Measurements from ENCODE around the gene AP5Z1.

Gene AP5Z1

GRCh38 chr7:4745971-4746919 lies 29.2 kb upstream of the AP5Z1 start:
- DNase-seq (ENCODE audit: low read depth) = no peak

DNA sequence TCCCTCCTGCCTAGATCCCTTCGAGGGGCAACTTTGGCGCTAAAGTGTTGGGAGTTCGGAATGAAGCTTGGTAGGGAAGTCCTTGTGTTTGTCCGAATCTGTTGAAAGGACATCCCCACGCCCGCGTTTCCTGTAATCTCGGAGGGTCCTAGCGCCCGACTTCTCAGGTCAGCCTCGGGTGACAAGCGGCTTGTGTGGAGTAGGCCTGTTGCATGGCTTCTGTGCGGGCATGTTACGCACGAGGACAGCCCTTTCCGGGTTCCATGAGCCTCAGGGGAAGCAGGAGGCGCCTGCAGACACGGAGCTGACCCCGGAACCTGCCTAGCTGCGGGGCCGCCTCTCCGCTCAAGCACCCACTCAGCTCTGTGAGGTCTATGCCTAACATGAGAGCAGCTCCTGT lies 28.4 kb upstream of the AP5Z1 start:
- DNase-seq (ENCODE audit: low read depth) = no peak

- no peak for DNase-seq (ENCODE audit: low read depth)
These were observed 27.7 kb upstream of the AP5Z1 start for GRCh38 chr7:4747746-4748145.

DNA sequence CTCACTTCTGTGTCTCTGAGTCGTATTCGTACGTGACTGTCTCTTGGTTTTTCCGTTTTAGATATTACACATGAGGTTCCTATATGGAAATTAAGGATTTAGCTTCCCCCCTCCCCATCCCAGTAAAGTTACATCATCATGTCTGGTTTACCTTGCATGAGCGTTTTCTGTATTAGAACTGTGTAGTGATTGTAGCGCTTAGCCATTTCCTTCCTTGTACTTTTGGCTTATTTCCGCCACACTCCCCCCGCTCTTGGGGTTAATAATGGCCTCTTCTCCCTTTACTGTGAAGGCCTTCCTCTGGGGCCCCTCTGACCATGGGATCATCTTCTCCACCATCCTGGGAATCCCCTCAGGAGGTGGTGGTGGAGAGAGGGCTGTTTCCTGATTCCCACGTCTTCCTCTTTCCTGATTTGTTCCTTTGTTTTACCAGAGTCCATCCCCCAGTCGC lies 27.2 kb upstream of the AP5Z1 start:
- DNase-seq (ENCODE audit: low read depth) = no peak

DNA sequence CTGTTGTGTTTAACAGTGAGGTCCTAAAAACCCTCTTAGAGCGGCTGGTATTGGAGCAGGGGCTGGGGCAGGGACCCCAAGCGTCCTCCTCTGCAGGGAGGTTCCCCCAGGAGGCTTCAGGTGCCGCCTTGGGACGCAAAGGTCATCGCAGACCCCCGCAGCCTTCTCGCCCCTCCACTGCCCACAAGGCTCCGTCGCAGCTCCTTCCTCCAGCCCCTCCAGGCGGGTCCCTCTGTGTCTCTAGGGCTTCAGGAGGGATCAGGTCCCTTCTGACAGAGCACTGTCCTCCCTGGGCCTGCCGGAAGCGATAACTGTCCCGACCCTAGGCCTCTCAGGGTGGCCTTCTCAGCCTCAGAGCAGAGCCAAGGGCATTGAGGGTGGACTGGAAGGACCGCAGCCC lies 26.1 kb upstream of the AP5Z1 start:
- no peak for DNase-seq (ENCODE audit: low read depth)

- no peak for DNase-seq (ENCODE audit: low read depth)
These were observed 25.6 kb upstream of the AP5Z1 start for GRCh38 chr7:4749798-4750197.

GRCh38 chr7:4751398-4751947 lies 23.9 kb upstream of the AP5Z1 start:
- DNase-seq (ENCODE audit: low read depth) = no peak

GRCh38 chr7:4753598-4754432 lies 21.6 kb upstream of the AP5Z1 start:
- peak; percentile 80 for DNase-seq (ENCODE audit: low read depth)

GRCh38 chr7:4754433-4755010 lies 20.9 kb upstream of the AP5Z1 start:
- no peak for DNase-seq (ENCODE audit: low read depth)

DNA sequence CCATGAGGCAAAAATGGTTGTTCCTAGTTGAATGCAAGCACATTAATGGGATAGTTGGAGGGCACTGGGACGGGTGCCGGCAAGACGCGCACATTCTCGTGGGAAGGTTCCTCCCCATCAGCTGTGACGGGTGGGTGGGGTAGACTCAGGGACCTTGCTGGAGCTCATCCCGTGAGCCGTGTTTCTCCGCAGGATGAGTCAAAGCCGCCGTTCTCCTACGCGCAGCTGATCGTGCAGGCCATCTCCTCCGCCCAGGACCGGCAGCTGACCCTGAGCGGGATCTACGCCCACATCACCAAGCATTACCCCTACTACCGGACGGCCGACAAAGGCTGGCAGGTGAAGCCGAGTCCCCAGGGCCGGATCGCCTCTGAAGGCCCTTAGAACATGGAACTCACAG lies 20.4 kb upstream of the AP5Z1 start:
- no peak for DNase-seq (ENCODE audit: low read depth)

DNA sequence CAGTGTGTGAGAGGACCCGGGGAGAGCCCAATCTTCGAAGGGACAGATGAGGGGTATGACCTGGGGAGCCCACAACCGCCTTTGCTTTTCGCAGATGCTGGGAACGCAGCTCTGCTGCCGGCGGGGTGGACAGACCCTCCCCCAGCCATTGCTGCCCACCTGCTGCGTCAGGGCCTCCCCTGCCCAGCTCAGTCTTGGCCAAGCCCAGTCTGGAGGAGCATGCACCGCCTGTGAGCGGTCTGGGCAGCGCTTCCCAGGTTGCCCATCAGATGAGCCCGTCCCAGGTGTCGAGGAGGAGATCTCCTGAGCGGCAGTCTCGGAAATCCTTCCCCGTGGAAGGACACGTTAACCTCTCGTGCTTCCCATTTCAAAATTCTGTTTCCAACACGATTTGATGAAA lies 17.3 kb upstream of the AP5Z1 start:
- no peak for DNase-seq (ENCODE audit: low read depth)

DNA sequence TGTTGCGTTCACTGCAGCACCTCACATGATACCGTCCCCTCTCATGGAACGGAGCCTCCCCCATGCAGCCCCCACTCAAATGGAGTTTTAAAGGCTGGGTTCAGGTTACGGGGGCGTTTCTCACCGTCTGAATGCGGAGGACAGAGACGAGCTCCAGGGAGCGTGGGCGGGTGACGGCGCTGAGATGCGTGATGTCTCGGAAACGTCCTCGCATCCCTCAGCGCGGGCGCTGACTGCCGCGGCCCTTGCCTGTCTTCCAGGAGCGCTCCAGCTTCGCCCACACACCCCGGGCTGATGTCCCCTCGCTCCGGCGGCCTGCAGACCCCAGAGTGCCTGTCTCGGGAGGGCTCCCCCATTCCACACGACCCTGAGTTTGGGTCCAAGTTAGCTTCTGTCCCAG lies 16.6 kb upstream of the AP5Z1 start:
- no peak for DNase-seq (ENCODE audit: low read depth)

DNA sequence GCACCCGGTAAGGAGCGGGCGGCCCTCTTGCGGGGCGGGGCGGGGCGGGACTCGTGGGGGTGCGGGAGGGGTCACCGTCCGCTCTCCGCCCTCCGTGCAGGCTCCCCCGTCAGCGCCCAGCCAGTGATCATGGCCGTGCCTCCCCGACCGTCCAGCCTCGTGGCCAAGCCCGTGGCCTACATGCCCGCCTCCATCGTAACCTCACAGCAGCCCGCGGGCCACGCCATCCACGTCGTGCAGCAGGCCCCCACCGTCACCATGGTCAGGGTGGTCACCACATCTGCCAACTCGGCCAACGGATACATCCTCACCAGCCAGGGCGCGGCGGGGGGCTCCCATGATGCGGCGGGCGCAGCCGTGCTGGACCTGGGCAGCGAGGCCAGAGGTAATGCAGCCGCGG lies 16.2 kb upstream of the AP5Z1 start:
- no peak for DNase-seq (ENCODE audit: low read depth)

- DNase-seq (ENCODE audit: low read depth) = no peak
These were observed 14.5 kb upstream of the AP5Z1 start for GRCh38 chr7:4760952-4761351.

GRCh38 chr7:4762121-4763055 lies 13.0 kb upstream of the AP5Z1 start:
- DNase-seq (ENCODE audit: low read depth) = no peak

DNA sequence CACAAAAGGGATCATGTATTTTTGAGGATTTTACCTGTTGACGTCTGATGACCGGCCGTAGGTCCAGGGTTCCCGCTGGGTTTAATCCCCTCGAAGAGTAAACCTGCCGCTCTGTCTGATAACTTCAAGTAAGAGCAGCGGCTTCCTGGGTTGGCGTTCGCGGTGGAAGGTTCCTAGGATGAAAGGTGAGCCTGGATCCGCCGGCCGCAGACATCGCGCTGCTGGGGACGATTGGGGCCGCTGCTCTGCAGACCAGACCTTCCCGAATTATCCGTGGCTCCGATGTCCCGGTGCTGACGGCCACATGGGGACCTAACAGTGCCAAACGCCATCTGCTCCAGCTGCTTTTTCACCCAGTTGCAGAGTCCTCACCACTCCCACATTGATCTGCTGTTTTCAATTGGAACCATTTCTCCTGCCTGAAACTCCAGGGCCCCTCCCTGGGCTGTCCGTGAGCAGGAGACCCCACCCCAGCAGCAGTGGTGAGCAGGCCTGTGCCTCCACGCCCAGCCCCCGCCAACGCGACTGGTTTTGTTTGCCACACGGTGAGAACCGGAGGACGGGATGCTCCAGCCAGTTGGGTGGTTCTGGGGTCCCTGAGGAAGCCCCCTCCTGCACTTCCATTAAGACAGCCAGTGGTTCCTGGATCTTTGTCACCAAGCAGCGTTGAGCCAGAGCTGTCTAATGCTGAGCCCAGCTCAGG lies 12.2 kb upstream of the AP5Z1 start:
- no peak for DNase-seq (ENCODE audit: low read depth)

GRCh38 chr7:4763794-4764185 lies 11.6 kb upstream of the AP5Z1 start:
- no peak for DNase-seq (ENCODE audit: low read depth)

- no peak for DNase-seq (ENCODE audit: low read depth)
These were observed 10.9 kb upstream of the AP5Z1 start for GRCh38 chr7:4764402-4765007.

- DNase-seq (ENCODE audit: low read depth) = no peak
These were observed 9.5 kb upstream of the AP5Z1 start for GRCh38 chr7:4765776-4766490.

Measured in activated T-cell treated with anti-CD3 and anti-CD28 coated beads for 48 hours (primary cell).